CD4-positive, CD25-positive, alpha-beta regulatory T cell (primary cell): ENCODE results near the gene ADAMTS4. TPM values are rescaled to one million over a fixed set of nuclear protein-coding genes. Genes with fewer than 3 reads are reported as not detected.

Source experiments
- ATAC-seq, 2 donors: fragments of 150-1000 bp; cut with Tn5 transposase; one replicate each; pipeline ENCODE4 v1.10.0; 2021; ENCODE audit warnings: low read depth in 2 of 2, moderate number of reproducible peaks in 2 of 2, moderate library complexity in 1 of 2
- DNase-seq, 3 donors: peaks; one replicate each; pipeline versions ENCODE4 v3.0.0 to v3.0.0-alpha.2; 2012 to 2022; ENCODE audit warnings: mixed read lengths in 1 of 3
- H3K27ac ChIP-seq: one replicate; pipeline ENCODE4 v1.7.0; 2013; ENCODE audit warnings: mild to moderate bottlenecking, low read length; ENCODE audit not compliant: insufficient read depth, poor library complexity, severe bottlenecking
- H3K27me3 ChIP-seq: one replicate; pipeline ENCODE4 v1.7.0; 2013; ENCODE audit warnings: low read length; ENCODE audit not compliant: control insufficient read depth, insufficient read depth
- H3K36me3 ChIP-seq: one replicate; pipeline ENCODE4 v1.7.0; 2013; ENCODE audit warnings: mild to moderate bottlenecking, low read length, moderate library complexity; ENCODE audit not compliant: control insufficient read depth, insufficient read depth
- H3K4me1 ChIP-seq: 2 replicates; pipeline ENCODE4 v1.7.0; 2013; ENCODE audit warnings: mild to moderate bottlenecking, low read length; ENCODE audit not compliant: insufficient read depth, control insufficient read depth, poor library complexity, severe bottlenecking
- H3K4me3 ChIP-seq: one replicate; pipeline ENCODE4 v1.7.0; 2013; ENCODE audit warnings: low read depth, mild to moderate bottlenecking, low read length, moderate library complexity
- H3K9me3 ChIP-seq, 2 experiments: 1 replicate in 1 of 2; 2 replicates in 1 of 2; pipeline ENCODE4 v1.7.0; 2013; ENCODE audit warnings: low read length in 2 of 2, mild to moderate bottlenecking in 1 of 2, moderate library complexity in 1 of 2; ENCODE audit not compliant: control insufficient read depth in 2 of 2
- H3K27ac Mint-ChIP-seq, 3 donors: one replicate each; pipeline ENCODE4 v1.8.0; 2020 to 2022; ENCODE audit warnings: mild to moderate bottlenecking in 3 of 3, mixed read lengths in 3 of 3, moderate library complexity in 2 of 3
- H3K27me3 Mint-ChIP-seq: one replicate; pipeline ENCODE4 v1.8.0; 2022; ENCODE audit warnings: mild to moderate bottlenecking, mixed read lengths
- H3K36me3 Mint-ChIP-seq: one replicate; pipeline ENCODE4 v1.8.0; 2020; ENCODE audit warnings: mixed read lengths
- H3K4me1 Mint-ChIP-seq, 4 donors: one replicate each; pipeline ENCODE4 v1.8.0; 2020 to 2022; ENCODE audit warnings: mixed read lengths in 4 of 4, mild to moderate bottlenecking in 1 of 4
- H3K4me3 Mint-ChIP-seq, 4 donors: one replicate each; pipeline ENCODE4 v1.8.0; 2020 to 2022; ENCODE audit warnings: mild to moderate bottlenecking in 4 of 4, mixed read lengths in 4 of 4, moderate library complexity in 3 of 4
- H3K9me3 Mint-ChIP-seq, 7 donors: one replicate each; pipeline ENCODE4 v1.8.0; 2020 to 2022; ENCODE audit warnings: mixed read lengths in 7 of 7, mild to moderate bottlenecking in 3 of 7, moderate library complexity in 2 of 7
- polyA plus RNA-seq, 4 donors: library from polyadenylated mRNA; unstranded; fragments of 300-500 nt; fragmentation: Illumina TruSeq; gene quantifications; one replicate each; pipeline ENCODE4 v1.2.3, GENCODE V29; 2021
- total RNA-seq: library from RNA; stranded (reverse); gene quantifications from one replicate; pipeline ENCODE4 v1.2.3, GENCODE V29; 2022

The ADAMTS4 gene
- total RNA-seq (5.3 TPM), polyA plus RNA-seq (1 to 10 TPM in 1 of 4 donors, under 1 TPM in 2, not detected in 1; 0.36 to 1.4 (median 0.37) TPM)

- peaks cover under 1% of the 10 kb centered on the region for H3K27me3 Mint-ChIP-seq
- peak within 1 kb of the TSS; percentile 98 to 99 (median 99) for H3K27ac Mint-ChIP-seq
- ATAC-seq (no peak), DNase-seq (no peak)
- H3K4me3 Mint-ChIP-seq = peak within 1 kb of the TSS in 3 of 4 donors; percentile 15 to 69 (median 39)
- H3K4me1 Mint-ChIP-seq = peaks cover 9 to 64% (median 33%) of the 10 kb centered on the region in 4 donors
- Histone ChIP-seq H3K9me3 (no peaks in the 10 kb centered on the region), H3K4me1 (peaks cover 44% of the 10 kb centered on the region), H3K36me3 (peaks cover 6% of the 10 kb centered on the region), H3K4me3 (peak within 1 kb of the TSS; percentile 61), H3K27me3 (no peaks in the 10 kb centered on the region), H3K27ac (peak within 1 kb of the TSS; percentile 90)
- H3K9me3 Mint-ChIP-seq = no peaks in the 10 kb centered on the region
- peaks cover 4% of the 10 kb centered on the region for H3K36me3 Mint-ChIP-seq
These were observed at the start of gene ADAMTS4 for GRCh38 chr1:161198897-161199431. ADAMTS4 (minus strand) TSS chr1:161199054; CDS start chr1:161198627, 427 bp downstream.

GRCh38 chr1:161244888-161245287, 46.0 kb upstream of the ADAMTS4 start:
- H3K9me3 Mint-ChIP-seq = peaks cover 0 to 4% (median 2%) of the 10 kb centered on the region in 7 donors
- H3K36me3 ChIP-seq = no peaks in the 10 kb centered on the region
- no peak overlapping the region for H3K27ac Mint-ChIP-seq
- no peaks in the 10 kb centered on the region for H3K4me1 ChIP-seq
- DNase-seq = no peak
- no peak overlapping the region for H3K27ac ChIP-seq
- ATAC-seq = no peak
- no peaks in the 10 kb centered on the region for H3K4me1 Mint-ChIP-seq
- no peaks in the 10 kb centered on the region for H3K9me3 ChIP-seq
- H3K4me3 Mint-ChIP-seq = no peak overlapping the region
- H3K36me3 Mint-ChIP-seq = no peaks in the 10 kb centered on the region
- peaks cover 22% of the 10 kb centered on the region for H3K27me3 Mint-ChIP-seq
- peaks cover 2% of the 10 kb centered on the region for H3K27me3 ChIP-seq
- H3K4me3 ChIP-seq = no peak overlapping the region

- Histone ChIP-seq H3K4me3 (no peak overlapping the region), H3K36me3 (no peaks in the 10 kb centered on the region), H3K27me3 (peaks cover 2% of the 10 kb centered on the region), H3K9me3 (no peaks in the 10 kb centered on the region), H3K27ac (no peak overlapping the region), H3K4me1 (no peaks in the 10 kb centered on the region)
- no peak for ATAC-seq
- no peak overlapping the region for H3K4me3 Mint-ChIP-seq
- H3K36me3 Mint-ChIP-seq = peaks cover 5% of the 10 kb centered on the region
- H3K9me3 Mint-ChIP-seq = peaks cover 0 to 4% (median 0%) of the 10 kb centered on the region in 7 donors
- no peaks in the 10 kb centered on the region for H3K4me1 Mint-ChIP-seq
- H3K27ac Mint-ChIP-seq = no peak overlapping the region
- no peak for DNase-seq
- peaks cover 27% of the 10 kb centered on the region for H3K27me3 Mint-ChIP-seq
These were observed 43.5 kb upstream of the ADAMTS4 start for GRCh38 chr1:161242313-161242712.

GRCh38 chr1:161241682-161242081, 42.8 kb upstream of the ADAMTS4 start:
- no peak for DNase-seq
- peaks cover 2% of the 10 kb centered on the region for H3K27me3 ChIP-seq
- H3K27ac Mint-ChIP-seq = no peak overlapping the region
- H3K4me3 ChIP-seq = no peak overlapping the region
- H3K4me1 ChIP-seq = no peaks in the 10 kb centered on the region
- H3K36me3 Mint-ChIP-seq = peaks cover 5% of the 10 kb centered on the region
- H3K27me3 Mint-ChIP-seq = peaks cover 27% of the 10 kb centered on the region
- H3K4me1 Mint-ChIP-seq = no peaks in the 10 kb centered on the region
- ATAC-seq = no peak
- no peak overlapping the region for H3K27ac ChIP-seq
- no peak overlapping the region for H3K4me3 Mint-ChIP-seq
- no peaks in the 10 kb centered on the region for H3K36me3 ChIP-seq
- peaks cover 0 to 4% (median 0%) of the 10 kb centered on the region in 7 donors for H3K9me3 Mint-ChIP-seq
- H3K9me3 ChIP-seq = no peaks in the 10 kb centered on the region

GRCh38 chr1:161238039-161238473, 39.2 kb upstream of the ADAMTS4 start, which contains the start of gene NR1I3:
NR1I3 (minus strand) TSS chr1:161238203; CDS start chr1:161236565, 1,638 bp downstream.
- H3K4me3 Mint-ChIP-seq = no peak within 1 kb of the TSS
- H3K36me3 Mint-ChIP-seq = peaks cover 5% of the 10 kb centered on the region
- H3K9me3 Mint-ChIP-seq = peaks cover 0 to 2% (median 0%) of the 10 kb centered on the region in 7 donors
- peaks cover 16% of the 10 kb centered on the region for H3K27me3 Mint-ChIP-seq
- Histone ChIP-seq H3K4me1 (no peaks in the 10 kb centered on the region), H3K9me3 (no peaks in the 10 kb centered on the region), H3K4me3 (no peak within 1 kb of the TSS), H3K27ac (no peak within 1 kb of the TSS), H3K27me3 (peaks cover 2% of the 10 kb centered on the region), H3K36me3 (no peaks in the 10 kb centered on the region)
- no peak for DNase-seq
- no peak for ATAC-seq
- peak within 1 kb of the TSS in 1 of 3 donors; percentile 27 for H3K27ac Mint-ChIP-seq
- H3K4me1 Mint-ChIP-seq = no peaks in the 10 kb centered on the region

GRCh38 chr1:161235957-161236775, 37.3 kb upstream of the ADAMTS4 start:
- H3K27ac ChIP-seq = no peak overlapping the region
- no peaks in the 10 kb centered on the region for H3K36me3 ChIP-seq
- H3K27me3 ChIP-seq = peaks cover 2% of the 10 kb centered on the region
- no peaks in the 10 kb centered on the region for H3K9me3 ChIP-seq
- no peak overlapping the region for H3K4me3 Mint-ChIP-seq
- no peak overlapping the region for H3K27ac Mint-ChIP-seq
- DNase-seq (no peak), ATAC-seq (no peak)
- peaks cover 5% of the 10 kb centered on the region for H3K36me3 Mint-ChIP-seq
- no peak overlapping the region for H3K4me3 ChIP-seq
- no peaks in the 10 kb centered on the region for H3K9me3 Mint-ChIP-seq
- H3K4me1 Mint-ChIP-seq = no peaks in the 10 kb centered on the region
- peaks cover 10% of the 10 kb centered on the region for H3K27me3 Mint-ChIP-seq
- no peaks in the 10 kb centered on the region for H3K4me1 ChIP-seq

GRCh38 chr1:161233102-161233501, 34.2 kb upstream of the ADAMTS4 start:
- Mint-ChIP-seq H3K9me3 (no peaks in the 10 kb centered on the region), H3K36me3 (peaks cover 15% of the 10 kb centered on the region), H3K27me3 (no peaks in the 10 kb centered on the region), H3K4me3 (no peak overlapping the region), H3K4me1 (peaks cover 0 to 9% (median 2%) of the 10 kb centered on the region in 4 donors), H3K27ac (peak overlapping the region in 1 of 3 donors; percentile 16)
- no peaks in the 10 kb centered on the region for H3K27me3 ChIP-seq
- DNase-seq = no peak
- no peak overlapping the region for H3K27ac ChIP-seq
- no peaks in the 10 kb centered on the region for H3K4me1 ChIP-seq
- peaks cover 19% of the 10 kb centered on the region for H3K36me3 ChIP-seq
- no peaks in the 10 kb centered on the region for H3K9me3 ChIP-seq
- no peak for ATAC-seq
- H3K4me3 ChIP-seq = no peak overlapping the region
